Measurements from ENCODE around the gene PLA2G4F.

DNA sequence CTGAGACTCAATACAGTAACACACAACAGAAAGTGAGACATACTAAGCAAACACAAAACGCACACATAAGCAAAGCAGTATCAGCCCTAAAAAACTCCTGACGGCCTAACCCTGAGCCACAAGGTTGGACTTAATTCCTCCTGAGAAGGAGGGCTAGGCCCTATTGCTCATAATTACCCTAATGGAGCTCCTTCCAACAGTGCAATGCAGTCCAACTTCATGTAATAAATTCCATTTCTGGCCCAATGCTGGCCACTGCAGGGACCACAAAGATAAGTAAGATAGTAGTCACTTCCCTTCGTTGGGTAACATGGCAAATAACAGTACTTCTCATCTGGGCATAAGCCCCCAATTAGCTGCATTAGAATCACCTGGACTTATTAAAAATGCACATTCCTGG, 47.5 kb upstream of the PLA2G4F start:
- TF ChIP-seq YY1 (IDR thresholded peaks at IDR 0.05; ENCODE audit: insufficient read depth, insufficient read length) (no peak), ZNF274 (IDR thresholded peaks at IDR 0.05; ENCODE audit: low read depth, low read length) (no peak)
